ENCODE results near the gene MUS81.
A peak's percentile ranks its signal among the peaks of the same experiment; 100 is the strongest.

The MUS81 gene

GRCh38 chr11:65871811-65872548, 11.7 kb downstream of the MUS81 start:
- Mint-ChIP-seq H3K4me1 (peaks cover 31% of the 10 kb centered on the region), H3K27me3 (peaks cover 7% of the 10 kb centered on the region), H3K4me3 (no peak overlapping the region), H3K27ac (no peak overlapping the region), H3K36me3 (peaks cover 8% of the 10 kb centered on the region), H3K9me3 (no peaks in the 10 kb centered on the region)
- ATAC-seq: no peak

DNA sequence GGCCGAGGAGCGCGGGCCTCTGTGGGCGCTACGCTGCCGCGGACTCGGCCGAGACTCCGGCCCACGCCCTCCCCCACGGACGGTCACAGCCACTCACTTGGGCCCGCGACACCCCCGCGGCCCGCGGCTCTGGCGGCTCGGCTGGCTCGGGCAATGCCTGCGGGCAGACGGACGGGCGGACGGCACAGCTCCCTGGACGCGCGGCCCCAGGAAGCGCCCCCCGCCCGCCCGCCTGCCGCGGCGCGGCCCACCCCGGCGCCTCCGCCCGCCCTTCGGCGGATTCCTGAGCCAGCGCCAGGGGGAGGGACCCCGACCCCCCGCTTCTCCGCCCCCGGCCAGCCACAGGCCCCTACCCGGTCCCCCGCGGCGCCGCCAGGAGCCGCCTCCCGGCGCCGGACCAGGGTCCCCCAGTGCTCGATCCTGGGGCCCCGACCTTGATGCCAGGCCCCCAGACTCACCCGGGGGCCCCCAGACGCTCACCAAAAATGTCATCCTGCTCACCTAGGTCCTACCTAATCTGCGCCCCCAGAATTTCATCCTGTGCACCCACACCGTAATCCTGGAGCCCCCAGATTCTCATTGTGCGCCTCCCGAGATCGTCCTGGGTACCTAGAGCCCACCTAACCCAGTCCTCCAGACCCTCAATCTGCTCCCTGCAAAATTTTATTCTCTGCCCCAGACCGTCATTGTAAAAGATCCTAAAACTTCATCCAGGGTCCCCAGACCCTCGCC, 12.5 kb downstream of the MUS81 start, which contains the start of gene EFEMP2:
EFEMP2 (minus strand) TSS at position 215 of the 732 bp plus-strand sequence. CDS start 446 bp downstream, outside the sequence.
- H3K4me3 Mint-ChIP-seq: peak within 1 kb of the TSS; percentile 83
- peak within 1 kb of the TSS; percentile 84 for H3K27ac Mint-ChIP-seq
- H3K4me1 Mint-ChIP-seq: peaks cover 26% of the 10 kb centered on the region
- ATAC-seq: peak; percentile 6
- H3K27me3 Mint-ChIP-seq: peaks cover 7% of the 10 kb centered on the region
- peaks cover under 1% of the 10 kb centered on the region for H3K36me3 Mint-ChIP-seq
- H3K9me3 Mint-ChIP-seq: no peaks in the 10 kb centered on the region

DNA sequence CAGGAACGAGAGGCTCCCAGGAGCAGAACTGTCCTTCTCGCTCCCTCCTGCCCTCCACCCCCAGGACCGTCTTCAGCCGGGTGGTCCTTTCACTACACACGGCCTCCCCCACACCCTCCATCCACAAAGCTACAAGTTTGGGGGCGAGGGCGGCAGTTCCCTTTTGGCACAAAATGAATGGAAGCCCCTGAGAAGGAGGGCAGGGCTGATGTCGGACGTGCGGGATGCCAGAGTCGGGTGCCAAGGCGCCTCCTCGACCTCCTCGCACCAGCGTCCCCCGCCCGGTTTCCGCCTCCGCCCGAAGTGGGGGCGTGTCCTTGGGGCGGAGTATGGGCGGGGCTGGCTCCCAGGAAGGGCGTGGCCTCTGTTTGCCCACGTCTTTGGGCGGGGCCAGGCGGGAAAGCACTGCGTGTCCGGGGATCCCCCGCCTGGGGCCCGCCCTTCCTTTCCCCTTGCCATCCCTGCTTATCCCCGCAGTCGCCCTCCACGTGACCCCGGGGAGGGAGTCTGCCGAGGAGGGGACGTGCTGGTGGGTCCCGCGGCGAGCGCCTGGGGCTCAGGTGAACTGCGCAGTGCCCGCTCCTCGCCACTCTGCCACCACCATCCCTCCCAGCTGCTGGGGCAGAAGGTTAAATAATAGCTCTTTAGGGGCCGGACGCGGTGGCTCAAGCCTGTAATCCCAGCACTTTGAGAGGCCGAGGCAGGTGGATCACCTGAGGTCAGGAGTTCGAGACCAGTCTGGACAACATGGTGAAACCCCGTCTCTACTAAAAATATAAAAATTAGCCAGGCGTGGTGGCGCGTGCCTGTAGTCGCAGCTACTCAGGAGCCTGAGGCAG, 13.3 kb downstream of the MUS81 start:
- Mint-ChIP-seq H3K27ac (peak overlapping the region; percentile 84), H3K9me3 (no peaks in the 10 kb centered on the region), H3K4me1 (peaks cover 26% of the 10 kb centered on the region), H3K36me3 (no peaks in the 10 kb centered on the region), H3K4me3 (peak overlapping the region; percentile 83), H3K27me3 (peaks cover 7% of the 10 kb centered on the region)
- ATAC-seq: peak; percentile 94

DNA sequence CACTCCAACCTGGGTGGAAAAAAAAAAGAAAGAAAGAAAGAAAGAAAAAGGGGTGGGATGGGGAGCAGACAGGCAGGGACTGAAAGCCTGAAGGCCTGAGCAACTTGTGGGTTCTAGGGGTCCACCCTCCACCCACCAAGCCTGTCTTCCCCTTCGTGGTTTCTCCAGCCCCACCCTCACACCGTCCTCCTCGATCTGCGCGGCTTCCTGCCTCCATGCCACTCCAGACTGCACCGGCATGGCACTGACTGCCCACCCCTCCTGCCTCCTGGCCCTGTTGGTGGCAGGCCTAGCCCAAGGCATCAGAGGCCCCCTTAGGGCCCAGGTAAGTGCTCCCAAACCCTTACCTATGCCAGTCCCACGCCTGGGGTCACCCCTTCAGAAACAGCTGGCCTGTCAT, 19.4 kb downstream of the MUS81 start, which contains the start of gene CTSW:
CTSW (plus strand) TSS at position 221 of the 400 bp plus-strand sequence; CDS start at position 239, 18 bp downstream.
- no peak for ATAC-seq
- Mint-ChIP-seq H3K27ac (peak within 1 kb of the TSS; percentile 31), H3K4me1 (peaks cover 16% of the 10 kb centered on the region), H3K27me3 (no peaks in the 10 kb centered on the region), H3K36me3 (peaks cover 18% of the 10 kb centered on the region), H3K4me3 (no peak within 1 kb of the TSS), H3K9me3 (no peaks in the 10 kb centered on the region)

DNA sequence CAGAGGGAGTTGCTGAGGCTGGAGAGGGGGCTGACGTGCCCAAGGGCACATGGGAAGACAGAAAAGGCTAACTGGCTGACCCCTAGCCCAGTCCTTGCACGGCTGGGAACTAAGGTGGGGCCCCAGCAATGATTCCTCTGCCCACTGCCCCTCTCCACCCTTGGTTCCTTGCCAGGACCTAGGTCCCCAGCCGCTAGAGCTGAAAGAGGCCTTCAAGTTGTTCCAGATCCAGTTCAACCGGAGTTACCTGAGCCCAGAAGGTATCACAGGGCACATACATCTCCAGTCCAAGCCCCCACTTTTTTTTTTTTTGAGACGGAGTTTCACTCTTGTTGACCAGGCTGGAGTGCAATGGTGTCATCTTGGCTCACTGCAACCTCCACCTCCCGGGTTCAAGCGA, 19.8 kb downstream of the MUS81 start:
- H3K36me3 Mint-ChIP-seq: peaks cover 23% of the 10 kb centered on the region
- H3K27ac Mint-ChIP-seq: no peak overlapping the region
- no peaks in the 10 kb centered on the region for H3K27me3 Mint-ChIP-seq
- no peaks in the 10 kb centered on the region for H3K9me3 Mint-ChIP-seq
- ATAC-seq: no peak
- H3K4me1 Mint-ChIP-seq: peaks cover 20% of the 10 kb centered on the region
- no peak overlapping the region for H3K4me3 Mint-ChIP-seq

DNA sequence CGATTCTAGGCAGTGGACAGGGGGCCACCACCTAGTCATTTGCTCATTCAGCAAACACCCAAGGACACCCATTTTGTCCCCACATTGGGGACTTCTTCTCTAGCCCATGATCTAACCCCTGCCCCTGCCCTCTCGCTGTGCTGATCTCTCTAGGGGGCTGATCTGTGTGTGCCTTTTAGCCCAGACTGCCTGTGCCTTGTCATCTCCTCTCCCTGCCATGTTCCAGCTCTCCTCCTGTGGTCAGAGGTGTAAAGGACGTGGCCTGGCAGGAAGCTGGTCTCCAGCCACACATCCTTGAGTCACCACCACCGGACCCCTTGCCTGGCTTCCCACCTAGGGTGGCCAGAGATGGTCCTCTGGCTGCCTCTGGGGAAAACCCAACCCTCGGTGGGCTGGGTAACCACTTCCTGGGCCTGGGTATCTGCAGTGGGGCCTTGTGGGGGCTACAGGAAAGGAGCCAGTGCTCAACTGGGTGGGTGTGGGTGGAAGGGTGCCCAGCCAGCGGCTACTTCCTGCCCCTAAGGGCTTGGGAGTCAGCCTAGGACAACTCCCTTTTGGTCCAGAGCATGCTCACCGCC, 20.7 kb downstream of the MUS81 start:
- no peaks in the 10 kb centered on the region for H3K27me3 Mint-ChIP-seq
- H3K27ac Mint-ChIP-seq: peak overlapping the region; percentile 31
- ATAC-seq: no peak
- H3K9me3 Mint-ChIP-seq: no peaks in the 10 kb centered on the region
- H3K36me3 Mint-ChIP-seq: peaks cover 27% of the 10 kb centered on the region
- H3K4me3 Mint-ChIP-seq: no peak overlapping the region
- H3K4me1 Mint-ChIP-seq: peaks cover 26% of the 10 kb centered on the region

GRCh38 chr11:65882120-65883057, 22.2 kb downstream of the MUS81 start:
- peaks cover 38% of the 10 kb centered on the region for H3K4me1 Mint-ChIP-seq
- no peak for ATAC-seq
- H3K27me3 Mint-ChIP-seq: no peaks in the 10 kb centered on the region
- no peaks in the 10 kb centered on the region for H3K9me3 Mint-ChIP-seq
- H3K4me3 Mint-ChIP-seq: no peak overlapping the region
- peaks cover 34% of the 10 kb centered on the region for H3K36me3 Mint-ChIP-seq
- no peak overlapping the region for H3K27ac Mint-ChIP-seq

DNA sequence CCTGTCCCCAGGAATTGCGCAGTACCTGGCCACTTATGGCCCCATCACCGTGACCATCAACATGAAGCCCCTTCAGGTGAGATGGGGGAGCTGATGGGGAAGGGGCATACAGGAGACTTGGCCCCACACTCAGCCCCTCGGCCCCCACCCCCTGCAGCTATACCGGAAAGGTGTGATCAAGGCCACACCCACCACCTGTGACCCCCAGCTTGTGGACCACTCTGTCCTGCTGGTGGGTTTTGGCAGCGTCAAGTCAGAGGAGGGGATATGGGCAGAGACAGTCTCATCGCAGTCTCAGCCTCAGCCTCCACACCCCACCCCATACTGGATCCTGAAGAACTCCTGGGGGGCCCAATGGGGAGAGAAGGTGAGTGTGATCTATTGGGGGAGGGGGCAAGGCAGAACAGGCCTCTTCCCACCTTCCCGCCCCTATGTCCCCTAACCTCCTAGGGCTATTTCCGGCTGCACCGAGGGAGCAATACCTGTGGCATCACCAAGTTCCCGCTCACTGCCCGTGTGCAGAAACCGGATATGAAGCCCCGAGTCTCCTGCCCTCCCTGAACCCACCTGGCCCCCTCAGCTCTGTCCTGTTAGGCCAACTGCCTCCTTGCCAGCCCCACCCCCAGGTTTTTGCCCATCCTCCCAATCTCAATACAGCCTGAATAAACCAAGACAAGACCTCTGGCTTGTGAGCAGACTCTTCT, 23.0 kb downstream of the MUS81 start:
- Mint-ChIP-seq H3K4me1 (peaks cover 46% of the 10 kb centered on the region), H3K4me3 (no peak overlapping the region), H3K9me3 (no peaks in the 10 kb centered on the region), H3K27me3 (no peaks in the 10 kb centered on the region), H3K27ac (no peak overlapping the region), H3K36me3 (peaks cover 34% of the 10 kb centered on the region)
- no peak for ATAC-seq

- ATAC-seq: no peak
- no peaks in the 10 kb centered on the region for H3K9me3 Mint-ChIP-seq
- no peak overlapping the region for H3K4me3 Mint-ChIP-seq
- H3K27me3 Mint-ChIP-seq: no peaks in the 10 kb centered on the region
- peak overlapping the region; percentile 28 for H3K27ac Mint-ChIP-seq
- peaks cover 34% of the 10 kb centered on the region for H3K36me3 Mint-ChIP-seq
- peaks cover 54% of the 10 kb centered on the region for H3K4me1 Mint-ChIP-seq
These were observed 23.8 kb downstream of the MUS81 start for GRCh38 chr11:65883786-65884715.

- Mint-ChIP-seq H3K36me3 (peaks cover 34% of the 10 kb centered on the region), H3K4me1 (peaks cover 60% of the 10 kb centered on the region), H3K4me3 (no peak overlapping the region), H3K27ac (peak overlapping the region; percentile 28), H3K9me3 (no peaks in the 10 kb centered on the region), H3K27me3 (no peaks in the 10 kb centered on the region)
- ATAC-seq: peak; percentile 67
These were observed 24.5 kb downstream of the MUS81 start for GRCh38 chr11:65884716-65885092.

DNA sequence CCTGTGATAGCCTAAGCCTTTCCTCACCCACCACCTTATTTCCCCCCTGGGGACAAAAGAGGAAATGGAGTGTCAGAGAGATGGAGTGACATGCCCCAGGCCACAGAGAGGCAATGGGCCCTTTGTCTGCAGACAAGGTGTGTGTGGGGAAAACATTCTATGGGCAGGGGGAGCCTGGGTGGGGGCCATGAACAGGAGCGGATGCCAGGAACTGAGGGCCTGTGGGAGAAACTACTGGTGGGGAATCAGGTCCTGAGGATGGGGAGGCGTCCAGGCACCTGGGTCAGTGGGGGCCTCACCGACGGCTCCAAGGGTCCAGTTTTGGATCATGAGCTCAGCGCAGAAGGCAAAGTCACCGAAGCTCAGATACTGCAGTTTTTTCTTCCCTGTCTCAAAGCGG, 25.0 kb downstream of the MUS81 start:
- Mint-ChIP-seq H3K36me3 (peaks cover 34% of the 10 kb centered on the region), H3K27ac (no peak overlapping the region), H3K27me3 (no peaks in the 10 kb centered on the region), H3K4me1 (peaks cover 66% of the 10 kb centered on the region), H3K9me3 (no peaks in the 10 kb centered on the region), H3K4me3 (no peak overlapping the region)
- no peak for ATAC-seq

DNA sequence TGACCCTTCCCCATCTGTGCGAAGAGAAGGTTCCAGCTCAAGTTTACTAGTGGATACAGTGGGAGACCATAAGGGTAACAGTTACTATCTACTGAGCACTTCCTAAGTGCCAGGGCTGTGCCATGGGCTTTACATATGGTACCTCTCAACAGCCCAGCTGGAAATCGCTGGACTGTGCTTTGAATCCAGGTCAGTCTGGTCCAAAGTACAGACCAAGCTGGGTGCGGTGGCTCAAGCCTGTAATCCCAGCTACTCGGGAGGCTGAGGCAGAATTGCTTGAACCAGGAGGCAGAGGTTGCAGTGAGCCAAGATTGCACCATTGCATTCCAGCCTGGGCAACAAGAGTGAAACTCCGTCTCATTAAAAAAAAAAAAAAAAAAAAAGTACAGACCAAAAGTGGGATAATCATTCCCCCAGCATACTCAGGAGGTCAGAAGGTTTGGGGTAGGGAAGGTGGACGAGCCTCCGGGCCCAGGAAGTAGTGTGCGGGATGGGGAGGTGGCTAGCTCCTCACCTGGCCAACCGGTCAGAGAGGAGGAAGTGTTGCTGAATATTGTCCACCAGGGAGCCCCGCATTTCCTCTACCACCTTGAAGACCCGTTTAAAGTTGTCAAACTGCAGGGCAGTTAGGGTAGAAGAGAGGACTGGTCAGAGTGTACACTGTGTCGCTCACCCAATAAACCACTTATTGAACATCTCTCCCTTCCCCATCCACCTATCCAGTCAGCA, 25.7 kb downstream of the MUS81 start:
- ATAC-seq: no peak
- H3K36me3 Mint-ChIP-seq: peaks cover 34% of the 10 kb centered on the region
- H3K4me1 Mint-ChIP-seq: peaks cover 62% of the 10 kb centered on the region
- H3K4me3 Mint-ChIP-seq: no peak overlapping the region
- H3K27ac Mint-ChIP-seq: peak overlapping the region; percentile 48
- no peaks in the 10 kb centered on the region for H3K9me3 Mint-ChIP-seq
- no peaks in the 10 kb centered on the region for H3K27me3 Mint-ChIP-seq

Measured in stimulated activated memory B cell treated with anti-CD40 and anti-IgM and Interleukin-4, amounts not matched to agents 10 μg/mL and 1 μg/mL and 100 μg/mL, for 72 hours (primary cell).